A549 (cell line): ENCODE results near the gene APOL4. TPM values are rescaled to one million over a fixed set of nuclear protein-coding genes. Genes with fewer than 3 reads are reported as not detected.

ENCODE experiments used
- ATAC-seq, 2 experiments: fragments of 200-7000 bp in 1 of 2; fragments of >200 bp in 1 of 2; cut with Nextera tagmentation in 1 of 2; cut with Tn5 transposase in 1 of 2; 3 replicates each; pipeline versions ENCODE4 v1.8.0 to v1.9.1; 2018 to 2020; ENCODE audit warnings: mild to moderate bottlenecking in 1 of 2, moderate library complexity in 1 of 2
- CTCF ChIA-PET: fragments of 300-600 bp; sonication (Branson Sonifier 250); formaldehyde crosslinking; extraction: SDS; loops from one replicate; lab custom pipeline; 2021; ENCODE audit warnings: antibody characterized with exemption, inconsistent platforms; lab: Yijun Ruan, JAX
- POLR2A ChIA-PET: fragments of 350-600 bp; formaldehyde crosslinking; extraction: SDS; loops from one replicate; lab custom pipeline; 2021; ENCODE audit warnings: antibody characterized with exemption, inconsistent platforms; lab: Yijun Ruan, JAX
- DNase-seq, 2 experiments: peaks; one replicate each; pipeline versions ENCODE4 v3.0.0 to v3.0.0-alpha.2; 2011 to 2016; ENCODE audit warnings: low read depth in 1 of 2, low spot score in 1 of 2
- FAIRE-seq: peaks from 2 replicates; lab custom pipeline; 2011; peaks lifted over from hg19 to GRCh38; lab: Jason Lieb, UNC
- H3K27ac ChIP-seq, 2 experiments: fragments of >200 bp; sonication (Bioruptor Twin); formaldehyde crosslinking; 3 replicates each; pipeline ENCODE4 v1.5.1; 2016 to 2017
- H3K4me1 ChIP-seq: fragments of >200 bp; sonication (Bioruptor Twin); formaldehyde crosslinking; 3 replicates; pipeline ENCODE4 v1.6.1; 2016
- H3K4me2 ChIP-seq: fragments of >200 bp; sonication (Bioruptor Twin); formaldehyde crosslinking; 3 replicates; pipeline ENCODE4 v1.6.1; 2016
- H3K4me3 ChIP-seq: fragments of >200 bp; sonication (Bioruptor Twin); formaldehyde crosslinking; 3 replicates; pipeline ENCODE4 v1.5.1; 2016
- H3K9me3 ChIP-seq: fragments of >200 bp; sonication (Bioruptor Twin); formaldehyde crosslinking; 3 replicates; pipeline ENCODE4 v1.6.1; 2016
- CBX2 ChIP-seq: fragments of 200-600 bp; sonication (generic); IDR thresholded peaks from 2 replicates; pipeline ENCODE4 v1.6.1; 2016; ENCODE audit warnings: low read depth, mild to moderate bottlenecking, borderline replicate concordance
- EHMT2 ChIP-seq: fragments of 200-600 bp; sonication (generic); IDR thresholded peaks from 2 replicates; pipeline ENCODE4 v1.6.1; 2016; ENCODE audit warnings: antibody characterized with exemption, low read depth, mild to moderate bottlenecking, moderate library complexity
- FOSB ChIP-seq: fragments of 250-450 bp; sonication (Bioruptor Pico); IDR thresholded peaks from 2 replicates; pipeline ENCODE4 v1.5.0; 2020; ENCODE audit warnings: mild to moderate bottlenecking, moderate library complexity
- FOSL2 ChIP-seq, 2 experiments: fragments of 450-650 bp in 1 of 2; fragments of >200 bp in 1 of 2; sonication (Bioruptor Twin) in 1 of 2; formaldehyde crosslinking; IDR thresholded peaks; 2 replicates each; pipeline versions ENCODE4 v1.5.0 to v1.6.1; 2016 to 2020; ENCODE audit warnings: mild to moderate bottlenecking in 1 of 2, moderate library complexity in 1 of 2
- HDAC2 ChIP-seq: fragments of 200-600 bp; sonication (generic); IDR thresholded peaks from 2 replicates; pipeline ENCODE4 v1.6.1; 2016
- HEYL ChIP-seq: fragments of 250-450 bp; sonication (Bioruptor Pico); IDR thresholded peaks from 2 replicates; pipeline ENCODE4 v1.8.0; 2021; ENCODE audit warnings: mild to moderate bottlenecking, moderate library complexity
- JUN ChIP-seq, 2 experiments: fragments of >200 bp; sonication (Bioruptor Twin); formaldehyde crosslinking; IDR thresholded peaks; 2 replicates in 1 of 2; 3 replicates in 1 of 2; pipeline ENCODE4 v1.6.1; 2016 to 2017
- KDM1A ChIP-seq: fragments of 200-600 bp; sonication (generic); IDR thresholded peaks from 2 replicates; pipeline ENCODE4 v1.6.1; 2016; ENCODE audit warnings: low read depth, mild to moderate bottlenecking
- MAFK ChIP-seq: fragments of 450-650 bp; IDR thresholded peaks from 2 replicates; pipeline ENCODE4 v1.6.1; 2014; ENCODE audit not compliant: partially characterized antibody
- NFE2L2 ChIP-seq: fragments of 150-350 bp; conservative IDR thresholded peaks from 2 replicates; pipeline ENCODE4 v1.6.1; 2014; ENCODE audit warnings: low read length
- RCOR1 ChIP-seq: fragments of 150-350 bp; IDR thresholded peaks from 2 replicates; pipeline ENCODE4 v1.6.1; 2014; ENCODE audit warnings: antibody characterized with exemption, low read length, low read depth
- SMC3 ChIP-seq: fragments of >200 bp; sonication (Bioruptor Twin); formaldehyde crosslinking; IDR thresholded peaks from 3 replicates; pipeline ENCODE4 v1.6.1; 2018; ENCODE audit warnings: inconsistent platforms
- ZC3H11A ChIP-seq: fragments of 450-650 bp; IDR thresholded peaks from 2 replicates; pipeline ENCODE4 v1.6.1; 2014; ENCODE audit warnings: antibody characterized with exemption, mild to moderate bottlenecking
- ZNF302 ChIP-seq: fragments of 250-450 bp; sonication (Bioruptor Pico); IDR thresholded peaks from 2 replicates; pipeline ENCODE4 v1.9.0; 2021; ENCODE audit warnings: inconsistent platforms, mild to moderate bottlenecking, moderate library complexity
- ZSCAN20 ChIP-seq: fragments of 250-450 bp; sonication (Bioruptor Pico); IDR thresholded peaks from 2 replicates; pipeline ENCODE4 v1.8.0; 2022; ENCODE audit warnings: mild to moderate bottlenecking, moderate library complexity
- WGBS: methylation state at CpG from one replicate; pipeline ENCODE4 v1.1.6; 2017; ENCODE audit errors: missing lambda C conversion rate; 5-methylcytosine and 5-hydroxymethylcytosine counted together
- polyA minus RNA-seq: library from RNA; depleted of rRNA, polyadenylated mRNA; stranded (reverse); fragments of >200 nt; gene quantifications from 2 replicates; pipeline ENCODE4 v1.2.3, GENCODE V29; 2011; rRNA and poly(A)+ RNA removed
- polyA plus RNA-seq, 4 experiments: library from polyadenylated mRNA; depleted of rRNA in 3 of 4; stranded (reverse); fragments of >200 nt; fragmentation: RNase III in 1 of 4; extraction: RNeasy Plus Mini Kit Qiagen cat#74134 plus additional on column Dnase treatment in 1 of 4; gene quantifications; 2 replicates in 3 of 4; 3 replicates in 1 of 4; pipeline ENCODE4 v1.2.3, GENCODE V29; 2011 to 2017
- TF ChIP-seq, protein P1 (sequence below): fragments of >200 bp; sonication (Bioruptor Twin); formaldehyde crosslinking; IDR thresholded peaks from 3 replicates; pipeline ENCODE4 v1.6.1; 2016
- TF ChIP-seq, protein P2 (sequence below): fragments of 150-350 bp; IDR thresholded peaks from 2 replicates; pipeline ENCODE4 v1.6.1; 2014; ENCODE audit warnings: low read depth, mild to moderate bottlenecking, low read length
- TF ChIP-seq, protein P3 (sequence below): IDR thresholded peaks from 2 replicates; pipeline ENCODE4 v1.6.1; 2012
- TF ChIP-seq, protein P4 (sequence below): fragments of 200-600 bp; sonication (generic); IDR thresholded peaks from 2 replicates; pipeline ENCODE4 v1.6.1; 2016; ENCODE audit warnings: antibody characterized with exemption, mild to moderate bottlenecking, moderate library complexity

Gene APOL4, protein sequence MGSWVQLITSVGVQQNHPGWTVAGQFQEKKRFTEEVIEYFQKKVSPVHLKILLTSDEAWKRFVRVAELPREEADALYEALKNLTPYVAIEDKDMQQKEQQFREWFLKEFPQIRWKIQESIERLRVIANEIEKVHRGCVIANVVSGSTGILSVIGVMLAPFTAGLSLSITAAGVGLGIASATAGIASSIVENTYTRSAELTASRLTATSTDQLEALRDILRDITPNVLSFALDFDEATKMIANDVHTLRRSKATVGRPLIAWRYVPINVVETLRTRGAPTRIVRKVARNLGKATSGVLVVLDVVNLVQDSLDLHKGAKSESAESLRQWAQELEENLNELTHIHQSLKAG
- polyA plus RNA-seq (2011; rRNA removed) (not detected in 2 replicates), polyA plus RNA-seq (2017; fragmentation: RNase III; extraction: RNeasy Plus Mini Kit Qiagen cat#74134 plus additional on column Dnase treatment) (not detected in 3 replicates), polyA minus RNA-seq (not detected in 2 replicates)
- polyA plus RNA-seq (2012; cell fraction: cytosol; rRNA removed) = not detected in 2 replicates
- polyA plus RNA-seq (2012; cell fraction: nucleus; rRNA removed) = 0.05 TPM in 1 of 2 replicates, not detected in the other

DNA sequence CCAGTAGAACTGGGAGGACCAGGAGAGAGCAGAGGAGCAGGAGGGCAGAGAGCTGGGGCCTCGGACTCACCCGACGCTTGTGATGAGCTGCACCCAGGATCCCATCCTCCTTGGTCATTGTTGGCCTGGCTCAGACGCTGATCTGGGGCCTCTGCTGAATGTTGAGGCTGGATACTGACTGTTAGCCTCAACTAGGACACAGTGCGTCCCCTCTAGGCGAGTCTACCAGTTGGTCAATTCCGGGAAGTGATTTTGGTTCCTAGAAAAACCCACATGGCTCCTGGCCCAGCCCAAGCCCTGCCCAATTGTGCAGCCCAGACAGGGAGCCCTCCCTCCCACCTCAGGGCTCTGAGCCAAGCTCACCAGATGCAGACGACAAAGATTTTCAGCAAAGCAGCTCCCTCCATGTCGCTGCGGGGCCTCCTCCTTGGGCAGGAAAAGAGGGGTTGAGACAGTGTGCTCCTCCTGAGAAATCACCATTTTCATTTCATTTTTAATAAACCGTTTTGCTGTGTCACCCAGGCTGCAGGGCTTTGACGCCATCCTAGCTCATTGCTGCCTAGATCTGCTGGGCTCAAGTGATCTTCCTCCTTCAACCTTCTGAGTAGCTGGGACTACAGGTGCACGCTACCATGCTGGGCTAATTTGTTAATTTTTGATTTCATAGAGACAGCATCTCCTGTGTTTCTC is at the start of gene APOL4:
APOL4 (minus strand) TSS at position 180 of the 690 bp plus-strand sequence; CDS start at position 105, 75 bp downstream.
- TF ChIP-seq ZC3H11A (no peak), HEYL (CRISPR knock-in tag) (no peak), FOSL2 (IDR thresholded peaks at IDR 0.05) (no peak), FOSL2 (CRISPR knock-in tag; IDR thresholded peaks at IDR 0.05) (no peak), ZSCAN20 (CRISPR knock-in tag) (no peak), NFE2L2 (no peak), KDM1A (no peak), CBX2 (no peak), HDAC2 (no peak), MAFK (no peak), FOSB (no peak), SMC3 (no peak), RCOR1 (no peak), JUN (IDR thresholded peaks at IDR 0.05) (no peak), EHMT2 (no peak), ZNF302 (CRISPR knock-in tag) (no peak)
- TF ChIP-seq, protein P1, sequence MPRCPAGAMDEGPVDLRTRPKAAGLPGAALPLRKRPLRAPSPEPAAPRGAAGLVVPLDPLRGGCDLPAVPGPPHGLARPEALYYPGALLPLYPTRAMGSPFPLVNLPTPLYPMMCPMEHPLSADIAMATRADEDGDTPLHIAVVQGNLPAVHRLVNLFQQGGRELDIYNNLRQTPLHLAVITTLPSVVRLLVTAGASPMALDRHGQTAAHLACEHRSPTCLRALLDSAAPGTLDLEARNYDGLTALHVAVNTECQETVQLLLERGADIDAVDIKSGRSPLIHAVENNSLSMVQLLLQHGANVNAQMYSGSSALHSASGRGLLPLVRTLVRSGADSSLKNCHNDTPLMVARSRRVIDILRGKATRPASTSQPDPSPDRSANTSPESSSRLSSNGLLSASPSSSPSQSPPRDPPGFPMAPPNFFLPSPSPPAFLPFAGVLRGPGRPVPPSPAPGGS = no peak
- TF ChIP-seq, protein P2, sequence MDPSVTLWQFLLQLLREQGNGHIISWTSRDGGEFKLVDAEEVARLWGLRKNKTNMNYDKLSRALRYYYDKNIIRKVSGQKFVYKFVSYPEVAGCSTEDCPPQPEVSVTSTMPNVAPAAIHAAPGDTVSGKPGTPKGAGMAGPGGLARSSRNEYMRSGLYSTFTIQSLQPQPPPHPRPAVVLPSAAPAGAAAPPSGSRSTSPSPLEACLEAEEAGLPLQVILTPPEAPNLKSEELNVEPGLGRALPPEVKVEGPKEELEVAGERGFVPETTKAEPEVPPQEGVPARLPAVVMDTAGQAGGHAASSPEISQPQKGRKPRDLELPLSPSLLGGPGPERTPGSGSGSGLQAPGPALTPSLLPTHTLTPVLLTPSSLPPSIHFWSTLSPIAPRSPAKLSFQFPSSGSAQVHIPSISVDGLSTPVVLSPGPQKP = no peak
- TF ChIP-seq, protein P3, sequence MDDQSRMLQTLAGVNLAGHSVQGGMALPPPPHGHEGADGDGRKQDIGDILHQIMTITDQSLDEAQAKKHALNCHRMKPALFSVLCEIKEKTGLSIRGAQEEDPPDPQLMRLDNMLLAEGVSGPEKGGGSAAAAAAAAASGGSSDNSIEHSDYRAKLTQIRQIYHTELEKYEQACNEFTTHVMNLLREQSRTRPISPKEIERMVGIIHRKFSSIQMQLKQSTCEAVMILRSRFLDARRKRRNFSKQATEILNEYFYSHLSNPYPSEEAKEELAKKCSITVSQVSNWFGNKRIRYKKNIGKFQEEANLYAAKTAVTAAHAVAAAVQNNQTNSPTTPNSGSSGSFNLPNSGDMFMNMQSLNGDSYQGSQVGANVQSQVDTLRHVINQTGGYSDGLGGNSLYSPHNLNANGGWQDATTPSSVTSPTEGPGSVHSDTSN = no peak
- TF ChIP-seq, protein P4, sequence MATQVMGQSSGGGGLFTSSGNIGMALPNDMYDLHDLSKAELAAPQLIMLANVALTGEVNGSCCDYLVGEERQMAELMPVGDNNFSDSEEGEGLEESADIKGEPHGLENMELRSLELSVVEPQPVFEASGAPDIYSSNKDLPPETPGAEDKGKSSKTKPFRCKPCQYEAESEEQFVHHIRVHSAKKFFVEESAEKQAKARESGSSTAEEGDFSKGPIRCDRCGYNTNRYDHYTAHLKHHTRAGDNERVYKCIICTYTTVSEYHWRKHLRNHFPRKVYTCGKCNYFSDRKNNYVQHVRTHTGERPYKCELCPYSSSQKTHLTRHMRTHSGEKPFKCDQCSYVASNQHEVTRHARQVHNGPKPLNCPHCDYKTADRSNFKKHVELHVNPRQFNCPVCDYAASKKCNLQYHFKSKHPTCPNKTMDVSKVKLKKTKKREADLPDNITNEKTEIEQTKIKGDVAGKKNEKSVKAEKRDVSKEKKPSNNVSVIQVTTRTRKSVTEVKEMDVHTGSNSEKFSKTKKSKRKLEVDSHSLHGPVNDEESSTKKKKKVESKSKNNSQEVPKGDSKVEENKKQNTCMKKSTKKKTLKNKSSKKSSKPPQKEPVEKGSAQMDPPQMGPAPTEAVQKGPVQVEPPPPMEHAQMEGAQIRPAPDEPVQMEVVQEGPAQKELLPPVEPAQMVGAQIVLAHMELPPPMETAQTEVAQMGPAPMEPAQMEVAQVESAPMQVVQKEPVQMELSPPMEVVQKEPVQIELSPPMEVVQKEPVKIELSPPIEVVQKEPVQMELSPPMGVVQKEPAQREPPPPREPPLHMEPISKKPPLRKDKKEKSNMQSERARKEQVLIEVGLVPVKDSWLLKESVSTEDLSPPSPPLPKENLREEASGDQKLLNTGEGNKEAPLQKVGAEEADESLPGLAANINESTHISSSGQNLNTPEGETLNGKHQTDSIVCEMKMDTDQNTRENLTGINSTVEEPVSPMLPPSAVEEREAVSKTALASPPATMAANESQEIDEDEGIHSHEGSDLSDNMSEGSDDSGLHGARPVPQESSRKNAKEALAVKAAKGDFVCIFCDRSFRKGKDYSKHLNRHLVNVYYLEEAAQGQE = no peak
- Histone ChIP-seq H3K4me2 (no peak within 1 kb of the TSS), H3K27ac (no peak within 1 kb of the TSS), H3K4me3 (no peak within 1 kb of the TSS), H3K9me3 (no peaks in the 10 kb centered on the region), H3K4me1 (no peaks in the 10 kb centered on the region)
- FAIRE-seq (no peak), ATAC-seq (no peak), DNase-seq (no peak)
- CTCF ChIA-PET = interaction anchor here (0.6 to 1.0 kb wide), 3 partner anchors 20 to 100 kb away, joined by 3 read pairs; partner anchors contain the start of gene APOL2
- POLR2A ChIA-PET = no interaction called here
- WGBS = 83% methylated on average over 11 of the region's 13 CpGs
